ENCODE results near the gene CNR2. TPM values are rescaled to one million over a fixed set of nuclear protein-coding genes. Genes with fewer than 3 reads are reported as not detected.

The CNR2 gene
- total and polyA plus RNA-seq, 9 donors = 0.03 to 0.11 (median 0.10) TPM; not detected in 6

GRCh38 chr1:23875382-23875781 is 37.8 kb downstream of the CNR2 start:
- 71 to 82% (median 71%) methylated on average over 3 of the region's 3 CpGs for WGBS, 3 donors
- no peak overlapping the region for H3K27ac ChIP-seq
- peaks cover 0 to 10% of the 10 kb centered on the region in 2 donors for H3K9me3 ChIP-seq
- DNase-seq = no peak
- intact Hi-C loops (cut with DNase I) = loop anchor here in 1 of 4 donors (10.0 kb wide), 1 partner anchor 239 kb away; the partner anchor contains the start of gene MYOM3
- TF ChIP-seq EP300 (IDR thresholded peaks at IDR 0.05) (no peak), POLR2A (IDR thresholded peaks at IDR 0.05) (no peak), CTCF (IDR thresholded peaks at IDR 0.05) (no peak)
- H3K4me3 ChIP-seq = no peak overlapping the region
- no peaks in the 10 kb centered on the region for H3K4me1 ChIP-seq (ENCODE audit: insufficient read depth)
- no peaks in the 10 kb centered on the region for H3K36me3 ChIP-seq
- H3K27me3 ChIP-seq = no peaks in the 10 kb centered on the region

GRCh38 chr1:23872421-23872820 is 40.7 kb downstream of the CNR2 start:
- whole genome bisulfite sequencing, 3 donors = 85 to 91% (median 88%) methylated on average over 3 of the region's 3 CpGs
- Histone ChIP-seq H3K27me3 (no peaks in the 10 kb centered on the region), H3K4me3 (no peak overlapping the region), H3K4me1 (ENCODE audit: insufficient read depth) (peaks cover 2% of the 10 kb centered on the region), H3K36me3 (no peaks in the 10 kb centered on the region), H3K9me3 (no peaks in the 10 kb centered on the region), H3K27ac (no peak overlapping the region)
- intact Hi-C loops (cut with DNase I) = loop anchor here in 1 of 4 donors (10.0 kb wide), 1 partner anchor 242 kb away; the partner anchor contains the start of gene MYOM3
- DNase-seq = no peak
- TF ChIP-seq POLR2A (IDR thresholded peaks at IDR 0.05) (no peak), CTCF (IDR thresholded peaks at IDR 0.05) (no peak), EP300 (IDR thresholded peaks at IDR 0.05) (no peak)

GRCh38 chr1:23869051-23869450 is 44.1 kb downstream of the CNR2 start:
- peak overlapping the region; percentile 65 for H3K4me3 ChIP-seq
- no peaks in the 10 kb centered on the region for H3K36me3 ChIP-seq
- H3K9me3 ChIP-seq = no peaks in the 10 kb centered on the region
- intact Hi-C loops (cut with DNase I) = loop anchor here in 1 of 4 donors (5.0 kb wide), 1 partner anchor 92 kb away; the partner anchor contains the start of gene PITHD1
- WGBS, 3 donors = 51 to 58% (median 53%) methylated on average over 10 of the region's 10 CpGs
- peak overlapping the region in 1 of 2 donors; percentile 67 for H3K27ac ChIP-seq
- DNase-seq = no peak
- peaks cover 6% of the 10 kb centered on the region for H3K4me1 ChIP-seq (ENCODE audit: insufficient read depth)
- TF ChIP-seq POLR2A (IDR thresholded peaks at IDR 0.05) (no peak), CTCF (IDR thresholded peaks at IDR 0.05) (no peak), EP300 (IDR thresholded peaks at IDR 0.05) (no peak)
- no peaks in the 10 kb centered on the region for H3K27me3 ChIP-seq

GRCh38 chr1:23868557-23869016 is 44.6 kb downstream of the CNR2 start:
- intact Hi-C loops (cut with DNase I) = loop anchor here in 1 of 4 donors (5.0 kb wide), 1 partner anchor 91 kb away; the partner anchor contains the start of gene PITHD1
- no peaks in the 10 kb centered on the region for H3K36me3 ChIP-seq
- H3K27ac ChIP-seq = peak overlapping the region; percentile 19 to 67
- H3K9me3 ChIP-seq = no peaks in the 10 kb centered on the region
- H3K27me3 ChIP-seq = no peaks in the 10 kb centered on the region
- peak overlapping the region; percentile 65 for H3K4me3 ChIP-seq
- TF ChIP-seq EP300 (IDR thresholded peaks at IDR 0.05) = no peak
- no peak for TF ChIP-seq POLR2A (IDR thresholded peaks at IDR 0.05)
- TF ChIP-seq CTCF (IDR thresholded peaks at IDR 0.05) = no peak
- 5 to 7% (median 7%) methylated on average over 20 of the region's 20 CpGs for WGBS, 3 donors
- peaks cover 6% of the 10 kb centered on the region for H3K4me1 ChIP-seq (ENCODE audit: insufficient read depth)
- no peak for DNase-seq
